Astrocyte (in vitro differentiated cells and primary cell): ENCODE measurements around the gene ITGAE. TPM values are rescaled to one million over a fixed set of nuclear protein-coding genes. Genes with fewer than 3 reads are reported as not detected.

ENCODE experiments used
- DNase-seq: peaks from one replicate; pipeline ENCODE4 v3.0.0-alpha.2; 2010; ENCODE audit warnings: low read depth
- FAIRE-seq: peaks from 2 replicates; lab custom pipeline; 2011; peaks lifted over from hg19 to GRCh38; lab: Jason Lieb, UNC
- H2AFZ ChIP-seq: 2 replicates; pipeline ENCODE4 v1.6.0; 2012; ENCODE audit warnings: low read depth, low read length, inconsistent platforms
- H3K27ac ChIP-seq: 2 replicates; pipeline ENCODE4 v1.5.1; 2011; ENCODE audit warnings: low read depth, low read length, inconsistent platforms
- H3K27me3 ChIP-seq: 2 replicates; pipeline ENCODE4 v1.6.0; 2011; ENCODE audit warnings: low read length, inconsistent platforms; ENCODE audit not compliant: insufficient read depth
- H3K36me3 ChIP-seq: 2 replicates; pipeline ENCODE4 v1.5.1; 2011; ENCODE audit warnings: low read length, inconsistent platforms; ENCODE audit not compliant: insufficient read depth
- H3K4me1 ChIP-seq: 2 replicates; pipeline ENCODE4 v1.5.1; 2011; ENCODE audit warnings: low read length, inconsistent platforms; ENCODE audit not compliant: insufficient read depth
- H3K4me2 ChIP-seq: 2 replicates; pipeline ENCODE4 v1.6.0; 2012; ENCODE audit warnings: low read length, inconsistent platforms
- H3K4me3 ChIP-seq: 2 replicates; pipeline ENCODE4 v1.5.1; 2011; ENCODE audit warnings: low read depth, mild to moderate bottlenecking, low read length, inconsistent platforms; ENCODE audit not compliant: insufficient read depth
- H3K79me2 ChIP-seq: 2 replicates; pipeline ENCODE4 v1.6.0; 2012; ENCODE audit warnings: mild to moderate bottlenecking, low read length, inconsistent platforms; ENCODE audit not compliant: insufficient read depth
- H3K9ac ChIP-seq: 2 replicates; pipeline ENCODE4 v1.6.0; 2012; ENCODE audit warnings: mild to moderate bottlenecking, low read length, inconsistent platforms
- H3K9me3 ChIP-seq: 2 replicates; pipeline ENCODE4 v1.5.1; 2012; ENCODE audit warnings: low read depth, mild to moderate bottlenecking, low read length, inconsistent platforms; ENCODE audit not compliant: insufficient read depth
- H4K20me1 ChIP-seq: 2 replicates; pipeline ENCODE4 v1.6.0; 2012; ENCODE audit warnings: low read length, inconsistent platforms; ENCODE audit not compliant: insufficient read depth
- H3K27ac Mint-ChIP-seq: one replicate; pipeline ENCODE4 v1.8.0; 2021; ENCODE audit warnings: mild to moderate bottlenecking, mixed read lengths; ENCODE audit not compliant: unreplicated experiment
- H3K27me3 Mint-ChIP-seq: one replicate; pipeline ENCODE4 v1.8.0; 2021; ENCODE audit warnings: low read depth, mixed read lengths; ENCODE audit not compliant: unreplicated experiment
- H3K36me3 Mint-ChIP-seq: one replicate; pipeline ENCODE4 v1.8.0; 2021; ENCODE audit warnings: low read depth, mixed read lengths; ENCODE audit not compliant: unreplicated experiment
- H3K4me1 Mint-ChIP-seq: one replicate; pipeline ENCODE4 v1.8.0; 2021; ENCODE audit warnings: low read depth, mixed read lengths; ENCODE audit not compliant: unreplicated experiment
- H3K4me3 Mint-ChIP-seq: one replicate; pipeline ENCODE4 v1.8.0; 2021; ENCODE audit warnings: mild to moderate bottlenecking, moderate library complexity, mixed read lengths; ENCODE audit not compliant: unreplicated experiment
- H3K9me3 Mint-ChIP-seq: one replicate; pipeline ENCODE4 v1.8.0; 2021; ENCODE audit warnings: mild to moderate bottlenecking, mixed read lengths; ENCODE audit not compliant: unreplicated experiment
- CTCF ChIP-seq: IDR thresholded peaks from 2 replicates; pipeline ENCODE4 v1.5.1; 2011; ENCODE audit warnings: low read depth, mild to moderate bottlenecking, inconsistent platforms, low read length, moderate library complexity; ENCODE audit not compliant: insufficient read depth
- EZH2 ChIP-seq: IDR thresholded peaks from 2 replicates; pipeline ENCODE4 v1.6.1; 2012; ENCODE audit warnings: mild to moderate bottlenecking, low read length, inconsistent platforms; ENCODE audit not compliant: insufficient read depth
- total RNA-seq: library from RNA; stranded (reverse); gene quantifications from 2 replicates; pipeline ENCODE4 v1.2.1, GENCODE V29; 2021

Gene ITGAE
- total RNA-seq, 1 donor from 2014 or later: 30.9 TPM

- peaks cover 21% of the 10 kb centered on the region for H3K36me3 Mint-ChIP-seq
Observed at GRCh38 chr17:3817851-3818605, 17.0 kb upstream of the ITGAE start.

GRCh38 chr17:3815925-3816324 lies 14.9 kb upstream of the ITGAE start:
- Histone ChIP-seq H3K27me3 (no peaks in the 10 kb centered on the region), H3K36me3 (peaks cover 42% of the 10 kb centered on the region), H3K27ac (no peak overlapping the region), H2AFZ (no peak overlapping the region), H4K20me1 (no peaks in the 10 kb centered on the region), H3K9me3 (no peaks in the 10 kb centered on the region), H3K4me2 (no peak overlapping the region), H3K4me3 (no peak overlapping the region), H3K79me2 (no peaks in the 10 kb centered on the region), H3K4me1 (no peaks in the 10 kb centered on the region), H3K9ac (no peak overlapping the region)
- no peaks in the 10 kb centered on the region for H3K27me3 Mint-ChIP-seq
- FAIRE-seq (no peak), DNase-seq (no peak)
- TF ChIP-seq CTCF: peak; percentile 6
- no peak for TF ChIP-seq EZH2
- peaks cover 4% of the 10 kb centered on the region for H3K4me1 Mint-ChIP-seq
- peaks cover 18% of the 10 kb centered on the region for H3K36me3 Mint-ChIP-seq
- H3K9me3 Mint-ChIP-seq: no peaks in the 10 kb centered on the region
- no peak overlapping the region for H3K27ac Mint-ChIP-seq
- H3K4me3 Mint-ChIP-seq: no peak overlapping the region

More at GRCh38 chr17:3817851-3818605, 17.0 kb upstream of the ITGAE start:
- Histone ChIP-seq H3K27ac (no peak overlapping the region), H3K79me2 (no peaks in the 10 kb centered on the region), H2AFZ (no peak overlapping the region), H3K4me1 (no peaks in the 10 kb centered on the region), H3K36me3 (peaks cover 43% of the 10 kb centered on the region), H3K9me3 (no peaks in the 10 kb centered on the region), H3K27me3 (no peaks in the 10 kb centered on the region), H3K4me2 (no peak overlapping the region), H3K4me3 (no peak overlapping the region), H4K20me1 (no peaks in the 10 kb centered on the region), H3K9ac (no peak overlapping the region)
- Mint-ChIP-seq H3K4me3 (no peak overlapping the region), H3K27ac (peak overlapping the region; percentile 14), H3K9me3 (no peaks in the 10 kb centered on the region), H3K4me1 (peaks cover 4% of the 10 kb centered on the region), H3K27me3 (no peaks in the 10 kb centered on the region)
- TF ChIP-seq CTCF: no peak
- no peak for TF ChIP-seq EZH2
- DNase-seq: no peak
- no peak for FAIRE-seq

- Histone ChIP-seq H3K79me2 (no peaks in the 10 kb centered on the region), H3K4me1 (no peaks in the 10 kb centered on the region), H3K27ac (no peak overlapping the region), H4K20me1 (no peaks in the 10 kb centered on the region), H2AFZ (no peak overlapping the region), H3K9me3 (no peaks in the 10 kb centered on the region), H3K27me3 (no peaks in the 10 kb centered on the region), H3K36me3 (peaks cover 38% of the 10 kb centered on the region), H3K4me3 (no peak overlapping the region), H3K9ac (no peak overlapping the region), H3K4me2 (no peak overlapping the region)
- DNase-seq (no peak), FAIRE-seq (no peak)
- Mint-ChIP-seq H3K27me3 (no peaks in the 10 kb centered on the region), H3K36me3 (peaks cover 17% of the 10 kb centered on the region), H3K9me3 (no peaks in the 10 kb centered on the region), H3K4me1 (peaks cover 4% of the 10 kb centered on the region), H3K4me3 (no peak overlapping the region), H3K27ac (no peak overlapping the region)
- TF ChIP-seq CTCF (no peak), EZH2 (no peak)
Observed at GRCh38 chr17:3815122-3815521, 14.1 kb upstream of the ITGAE start.
